ENCODE data around the gene CNOT10.

DNA sequence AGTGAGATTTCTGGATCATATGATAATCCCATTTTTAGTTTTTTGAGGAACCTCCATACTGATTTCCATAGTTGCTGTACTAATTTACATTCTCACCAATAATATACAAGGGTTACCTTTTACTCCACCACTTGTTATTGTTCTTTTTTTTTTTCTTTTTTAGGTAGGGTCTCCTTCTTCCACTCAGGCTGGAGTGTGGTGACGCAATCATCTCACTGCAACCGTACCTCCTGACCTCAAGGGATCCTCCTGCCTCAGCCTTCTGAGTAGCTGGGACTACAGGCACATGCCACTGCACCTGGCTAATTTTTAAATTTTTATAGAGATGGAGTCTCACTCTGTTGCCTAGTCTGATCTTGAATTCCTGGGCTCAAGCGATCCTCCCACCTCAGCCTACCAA, 24.4 kb upstream of the CNOT10 start:
- no peak for TF ChIP-seq EZH2 (IDR thresholded peaks at IDR 0.05; ENCODE audit: borderline replicate concordance, insufficient read depth, low read depth, low read length, poor library complexity, severe bottlenecking)
- TF ChIP-seq, protein P1, sequence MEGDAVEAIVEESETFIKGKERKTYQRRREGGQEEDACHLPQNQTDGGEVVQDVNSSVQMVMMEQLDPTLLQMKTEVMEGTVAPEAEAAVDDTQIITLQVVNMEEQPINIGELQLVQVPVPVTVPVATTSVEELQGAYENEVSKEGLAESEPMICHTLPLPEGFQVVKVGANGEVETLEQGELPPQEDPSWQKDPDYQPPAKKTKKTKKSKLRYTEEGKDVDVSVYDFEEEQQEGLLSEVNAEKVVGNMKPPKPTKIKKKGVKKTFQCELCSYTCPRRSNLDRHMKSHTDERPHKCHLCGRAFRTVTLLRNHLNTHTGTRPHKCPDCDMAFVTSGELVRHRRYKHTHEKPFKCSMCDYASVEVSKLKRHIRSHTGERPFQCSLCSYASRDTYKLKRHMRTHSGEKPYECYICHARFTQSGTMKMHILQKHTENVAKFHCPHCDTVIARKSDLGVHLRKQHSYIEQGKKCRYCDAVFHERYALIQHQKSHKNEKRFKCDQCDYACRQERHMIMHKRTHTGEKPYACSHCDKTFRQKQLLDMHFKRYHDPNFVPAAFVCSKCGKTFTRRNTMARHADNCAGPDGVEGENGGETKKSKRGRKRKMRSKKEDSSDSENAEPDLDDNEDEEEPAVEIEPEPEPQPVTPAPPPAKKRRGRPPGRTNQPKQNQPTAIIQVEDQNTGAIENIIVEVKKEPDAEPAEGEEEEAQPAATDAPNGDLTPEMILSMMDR (IDR thresholded peaks at IDR 0.05), result no peak

Data from B cell (primary cell).